Measurements from ENCODE around the gene GRAPL.
"Not testable (repeated sequence)": the region's sequence is repeated elsewhere in the genome, so short reads cannot be mapped to it uniquely, and the experiment has no call there.

The GRAPL gene

DNA sequence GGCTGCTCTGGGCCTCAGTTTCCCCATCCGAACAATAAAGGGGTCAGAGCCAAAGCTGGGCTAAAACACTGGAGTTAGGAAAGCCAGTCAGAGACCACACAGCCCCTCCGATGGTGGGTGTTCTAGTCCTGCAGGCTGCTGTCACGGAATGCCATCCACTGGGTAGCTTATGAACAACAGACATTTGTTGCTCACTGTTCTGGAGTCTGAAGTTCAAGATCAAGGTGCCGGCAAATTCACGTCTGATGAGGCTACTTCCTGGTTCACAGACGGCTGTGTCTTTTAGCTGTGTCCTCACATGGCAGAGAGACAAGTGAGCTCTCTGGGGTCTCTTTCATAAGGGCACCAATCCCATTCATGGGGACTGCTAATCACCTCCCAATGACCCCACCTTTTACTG lies 9.2 kb downstream of the GRAPL start:
- not testable (repeated sequence) for DNase-seq (ENCODE audit: low read depth)

DNA sequence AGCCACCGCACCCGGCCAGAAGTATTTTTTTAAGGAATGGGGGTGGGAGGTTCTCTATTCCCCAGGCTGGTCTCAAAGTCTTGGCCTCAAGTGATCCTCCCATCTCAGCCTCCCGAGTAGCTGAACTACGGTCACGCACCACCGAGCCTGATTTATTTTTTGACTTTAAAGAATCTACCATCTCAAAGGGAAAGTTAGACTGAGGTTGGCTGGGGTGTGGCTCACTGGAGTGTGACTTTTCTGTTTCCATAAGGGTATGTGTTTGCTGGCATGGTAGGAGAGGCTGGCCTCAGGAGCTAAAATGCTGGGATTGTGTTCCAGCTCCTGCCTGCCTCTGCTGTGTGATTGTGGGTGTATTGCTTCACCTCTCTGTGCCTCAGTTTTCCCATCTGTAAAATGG lies 10.6 kb downstream of the GRAPL start:
- DNase-seq (ENCODE audit: low read depth) = not testable (repeated sequence)

DNA sequence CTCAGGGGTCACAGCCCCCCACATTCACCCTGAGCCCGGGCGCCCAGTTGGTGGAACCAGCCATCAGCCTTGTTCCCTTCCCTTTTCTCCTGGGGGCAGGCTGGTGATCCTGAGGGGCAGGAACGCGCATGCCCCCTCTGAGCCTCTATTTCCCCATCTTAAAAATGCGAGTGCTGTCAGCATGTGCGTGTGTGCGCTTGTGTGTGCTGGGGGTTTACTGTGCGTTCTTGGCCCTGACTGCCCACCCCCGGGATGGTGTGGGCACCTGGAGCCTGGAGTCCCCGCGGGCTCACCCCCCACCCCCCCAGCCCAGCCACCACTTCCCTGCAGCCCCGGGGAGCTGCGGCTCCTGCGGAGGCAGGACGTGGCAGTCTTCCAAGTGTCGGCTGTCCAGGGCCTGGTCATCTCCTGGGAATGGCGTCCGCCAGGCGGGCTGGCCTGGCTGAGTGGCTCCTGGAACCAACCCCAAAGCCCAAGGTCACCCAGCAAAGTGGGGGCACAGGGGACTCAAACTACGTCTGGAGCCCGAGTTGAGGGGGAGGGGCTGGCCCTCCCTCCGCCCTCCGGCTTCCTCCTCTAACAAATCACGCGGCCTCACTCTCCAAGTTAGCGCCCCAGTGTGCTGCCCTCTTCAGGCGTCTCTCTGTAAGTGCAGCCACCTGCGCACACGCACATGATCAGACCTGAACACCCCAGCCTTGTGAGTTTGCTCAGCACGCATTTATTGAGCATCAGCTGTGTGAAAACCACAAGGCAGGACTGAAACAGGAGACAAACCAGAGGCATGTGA lies 14.2 kb downstream of the GRAPL start:
- DNase-seq (ENCODE audit: low read depth) = not testable (repeated sequence)

DNA sequence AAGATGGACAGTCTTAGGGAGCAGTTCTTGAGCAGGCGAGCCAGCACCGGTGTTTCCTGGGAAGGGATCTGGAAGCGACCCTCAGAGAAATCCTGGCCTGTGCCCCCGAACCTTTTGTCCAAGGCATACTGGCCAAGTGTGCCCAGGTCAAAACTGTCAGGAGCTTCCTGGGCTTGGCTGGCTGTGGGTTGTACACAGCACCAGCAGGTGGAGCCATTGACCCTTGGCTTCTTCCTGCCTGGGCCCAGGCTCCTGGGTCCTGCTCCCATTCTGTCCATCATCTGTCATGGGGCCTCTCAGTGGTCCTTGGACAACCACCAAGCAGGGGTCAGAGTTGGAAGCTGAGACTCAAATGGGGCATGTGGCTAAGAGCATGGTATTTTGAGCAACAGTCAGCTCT lies 15.0 kb downstream of the GRAPL start:
- DNase-seq (ENCODE audit: low read depth) = peak; percentile 0

DNA sequence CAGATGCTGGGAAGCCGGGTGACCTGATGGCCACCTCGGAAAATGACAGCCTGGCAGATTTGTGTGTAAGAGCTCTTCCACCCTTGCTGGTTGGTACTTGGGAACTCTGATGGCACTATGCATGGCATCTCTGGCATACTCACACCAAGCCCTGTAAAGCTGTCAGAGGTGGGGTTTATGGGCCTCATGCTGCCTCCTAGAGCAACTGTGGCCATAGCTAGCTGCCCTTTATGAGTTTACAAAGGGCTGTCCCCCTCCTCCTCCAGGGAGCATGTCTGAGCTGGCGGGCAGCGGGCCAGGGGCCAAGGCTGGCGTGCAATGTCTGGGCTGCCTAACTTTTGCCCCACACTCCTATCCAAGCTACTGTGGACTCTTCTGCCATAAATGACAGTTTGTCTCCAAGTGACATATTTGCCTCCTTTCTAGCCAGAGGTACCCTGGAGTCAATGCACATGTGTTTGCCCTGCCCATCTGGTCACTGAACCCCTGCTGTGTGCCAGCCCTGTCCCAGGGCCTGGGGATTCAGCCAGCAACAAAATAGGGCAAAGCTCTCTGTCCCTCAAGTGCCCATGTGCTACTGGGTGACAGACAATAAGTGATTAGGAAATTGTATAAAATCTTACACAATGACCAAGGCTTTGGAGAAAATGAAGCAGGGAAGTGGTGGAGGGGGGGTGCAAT lies 15.8 kb downstream of the GRAPL start:
- DNase-seq (ENCODE audit: low read depth) = not testable (repeated sequence)

DNA sequence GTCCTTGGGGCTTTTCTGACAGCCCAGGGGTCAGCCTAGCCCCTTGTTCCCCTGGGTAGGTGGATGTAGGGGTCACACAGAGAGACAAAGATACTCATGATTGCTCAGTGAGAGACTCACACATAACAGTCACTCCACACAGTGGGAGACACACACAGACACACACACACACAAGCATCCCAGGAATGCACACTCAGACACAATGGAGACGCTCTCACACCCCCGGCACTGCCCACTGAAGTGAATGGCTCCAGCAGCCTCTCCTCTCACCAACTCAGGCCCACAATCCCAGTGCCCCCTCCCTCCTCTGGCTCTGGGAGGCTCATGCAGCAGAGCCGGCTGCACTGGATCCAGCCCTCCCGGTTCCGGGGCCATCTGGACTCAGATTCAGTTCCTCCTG lies 17.0 kb downstream of the GRAPL start:
- not testable (repeated sequence) for DNase-seq (ENCODE audit: low read depth)

DNA sequence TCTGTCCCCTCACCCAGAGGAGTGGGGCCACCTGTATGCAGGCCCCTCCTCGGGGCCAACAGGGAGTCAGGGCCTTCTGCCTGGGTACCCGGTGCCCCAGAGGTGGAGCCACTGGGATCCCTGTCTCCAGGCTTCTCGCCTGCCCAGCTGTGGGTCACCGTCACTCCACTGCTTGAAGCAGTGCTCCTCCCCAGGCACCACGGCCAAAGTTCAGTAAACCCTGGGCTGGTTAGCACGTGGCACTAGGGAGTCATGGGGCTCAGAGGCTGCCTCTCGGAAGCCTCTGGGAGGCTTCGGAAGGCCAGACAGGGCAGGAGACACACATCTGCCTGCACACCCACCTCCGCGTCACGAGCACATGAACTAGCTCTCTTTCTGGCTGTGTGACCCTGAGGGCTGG lies 18.1 kb downstream of the GRAPL start:
- DNase-seq (ENCODE audit: low read depth) = not testable (repeated sequence)

DNA sequence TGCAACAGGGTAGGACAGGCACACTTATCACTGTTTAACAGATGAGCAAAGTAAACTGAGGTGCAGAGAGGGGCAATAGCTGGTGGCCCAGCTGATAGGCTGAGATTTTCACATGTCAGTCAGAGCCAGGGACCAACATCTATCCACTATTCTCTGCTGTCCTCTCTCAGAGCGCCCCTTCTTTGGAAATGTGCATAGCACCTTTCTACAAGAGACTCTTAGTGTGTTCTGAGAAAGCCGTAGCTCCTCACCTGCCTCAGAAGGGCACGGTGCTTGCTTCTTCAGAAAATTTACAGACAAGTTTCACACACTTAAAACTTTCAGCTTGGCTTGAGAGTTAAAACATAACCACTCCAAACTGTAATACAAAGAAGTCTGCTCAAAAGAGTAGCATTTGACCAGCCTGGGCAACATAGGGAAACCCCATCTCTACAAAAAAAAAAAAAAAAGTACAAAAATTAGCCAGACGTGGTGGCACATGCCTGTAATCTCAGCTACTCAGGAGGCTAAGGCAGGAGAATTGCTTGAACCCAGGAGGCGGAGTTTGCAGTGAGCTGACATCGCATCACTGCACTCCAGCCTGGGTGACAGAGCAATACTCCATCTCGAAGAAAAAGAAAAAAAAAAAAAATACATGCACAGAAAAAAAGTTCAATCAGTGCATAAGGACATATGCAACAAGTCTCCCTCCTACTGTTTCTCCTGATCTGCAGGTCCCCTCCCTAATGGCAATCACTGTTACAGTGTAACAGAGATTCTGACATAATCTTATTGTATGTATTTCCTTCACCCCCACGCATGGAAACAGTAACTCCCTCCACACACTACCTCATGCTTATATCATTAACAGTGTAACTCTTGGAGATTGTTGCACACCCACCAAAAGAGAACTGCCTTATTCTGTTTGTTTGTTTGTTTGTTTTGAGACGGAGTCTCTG lies 23.6 kb downstream of the GRAPL start:
- not testable (repeated sequence) for DNase-seq (ENCODE audit: low read depth)

DNA sequence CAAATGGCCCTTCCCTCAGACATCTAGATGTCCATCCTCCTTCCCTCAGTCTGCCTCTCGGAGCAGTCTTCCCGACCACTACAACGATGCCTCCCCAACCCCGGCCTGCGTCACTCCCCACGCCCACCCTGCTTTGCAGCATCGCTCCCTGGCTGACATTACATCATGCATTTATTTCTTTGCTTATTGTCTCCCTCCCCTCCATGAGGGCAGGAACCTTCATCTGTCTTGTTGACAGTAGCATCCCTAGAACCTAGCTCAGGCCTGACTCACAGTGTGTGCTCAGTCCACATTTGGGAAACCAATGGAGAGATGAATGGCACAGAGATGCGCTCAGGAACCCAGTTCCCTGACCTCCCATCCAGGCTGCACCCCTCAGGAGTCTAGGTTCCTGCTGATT lies 30.2 kb downstream of the GRAPL start:
- DNase-seq (ENCODE audit: low read depth) = not testable (repeated sequence)

DNA sequence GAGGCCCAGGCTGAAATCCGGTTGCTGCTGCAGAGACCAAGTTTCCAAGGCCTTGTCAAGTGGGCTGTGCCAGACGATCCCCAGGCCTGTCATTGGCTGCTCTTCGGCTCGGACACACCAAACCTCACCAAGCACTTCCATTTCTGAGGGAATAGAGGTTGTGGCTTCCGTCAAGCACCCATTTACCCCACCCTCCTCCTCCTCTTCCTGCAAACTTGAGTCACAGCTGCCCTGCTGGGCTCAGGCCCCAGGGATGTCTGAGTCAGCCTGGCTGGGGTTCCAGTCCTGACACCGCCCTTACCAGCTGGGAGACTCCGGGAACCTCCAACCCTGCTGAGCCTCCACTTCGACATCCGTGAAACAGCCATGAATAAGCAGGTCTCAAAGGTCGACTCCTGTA lies 31.1 kb downstream of the GRAPL start:
- DNase-seq (ENCODE audit: low read depth) = not testable (repeated sequence)

DNA sequence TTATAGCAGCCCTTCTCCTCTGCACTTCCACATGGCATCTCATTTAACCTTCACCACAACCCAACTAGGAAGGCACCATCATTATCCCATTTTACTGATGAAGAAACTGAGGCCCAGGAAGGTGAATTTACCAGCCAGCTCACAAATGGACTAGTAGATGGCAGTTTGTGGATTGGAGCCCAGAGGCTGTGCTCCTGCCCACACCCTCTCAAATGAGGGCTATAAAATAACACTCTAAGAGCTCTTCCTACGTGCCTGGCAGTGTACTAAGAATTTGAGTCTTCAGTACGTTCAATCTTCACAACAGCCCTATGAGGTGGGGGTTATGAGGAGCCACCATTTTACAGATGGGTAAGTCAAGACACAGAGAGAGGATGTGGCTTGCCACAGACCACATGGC lies 31.5 kb downstream of the GRAPL start:
- not testable (repeated sequence) for DNase-seq (ENCODE audit: low read depth)

DNA sequence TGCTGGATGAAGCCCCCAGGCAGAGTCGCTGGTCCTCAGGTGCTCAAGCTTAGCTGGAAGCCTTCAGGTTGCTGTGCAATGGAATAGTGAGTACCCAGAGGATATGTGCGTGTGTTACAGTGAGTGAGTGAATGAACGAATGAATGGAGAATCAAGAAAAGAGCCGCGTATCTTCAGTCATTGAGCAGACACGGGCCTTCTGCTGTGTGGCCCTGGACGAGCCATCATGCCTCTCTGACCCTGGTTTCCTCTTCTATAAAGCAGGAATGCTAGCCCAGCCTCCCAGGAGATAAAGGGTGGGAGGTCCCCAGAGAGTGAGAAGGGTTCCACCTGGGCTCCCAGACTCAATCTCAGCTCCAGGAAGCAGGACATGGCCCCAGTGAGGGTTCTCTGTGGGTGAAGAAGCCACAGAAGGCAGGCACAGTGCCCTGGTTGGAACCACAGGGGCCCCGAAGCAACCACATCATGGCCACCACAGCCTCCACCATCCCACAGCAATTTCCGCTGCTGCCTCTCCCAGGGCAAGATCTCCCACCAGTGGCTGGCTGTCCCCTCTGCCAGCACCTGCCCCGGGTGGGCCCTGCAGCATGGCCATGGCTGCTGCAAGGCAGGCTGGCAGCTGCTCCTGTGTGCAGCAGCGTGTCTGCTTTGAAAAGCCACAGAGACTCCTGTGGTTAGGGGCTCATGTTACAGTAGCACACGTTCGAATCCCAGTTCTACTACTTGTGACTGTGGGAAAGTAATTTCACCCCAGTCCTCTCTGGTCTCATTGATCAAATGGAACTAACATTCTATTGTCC lies 34.1 kb downstream of the GRAPL start:
- not testable (repeated sequence) for DNase-seq (ENCODE audit: low read depth)

DNA sequence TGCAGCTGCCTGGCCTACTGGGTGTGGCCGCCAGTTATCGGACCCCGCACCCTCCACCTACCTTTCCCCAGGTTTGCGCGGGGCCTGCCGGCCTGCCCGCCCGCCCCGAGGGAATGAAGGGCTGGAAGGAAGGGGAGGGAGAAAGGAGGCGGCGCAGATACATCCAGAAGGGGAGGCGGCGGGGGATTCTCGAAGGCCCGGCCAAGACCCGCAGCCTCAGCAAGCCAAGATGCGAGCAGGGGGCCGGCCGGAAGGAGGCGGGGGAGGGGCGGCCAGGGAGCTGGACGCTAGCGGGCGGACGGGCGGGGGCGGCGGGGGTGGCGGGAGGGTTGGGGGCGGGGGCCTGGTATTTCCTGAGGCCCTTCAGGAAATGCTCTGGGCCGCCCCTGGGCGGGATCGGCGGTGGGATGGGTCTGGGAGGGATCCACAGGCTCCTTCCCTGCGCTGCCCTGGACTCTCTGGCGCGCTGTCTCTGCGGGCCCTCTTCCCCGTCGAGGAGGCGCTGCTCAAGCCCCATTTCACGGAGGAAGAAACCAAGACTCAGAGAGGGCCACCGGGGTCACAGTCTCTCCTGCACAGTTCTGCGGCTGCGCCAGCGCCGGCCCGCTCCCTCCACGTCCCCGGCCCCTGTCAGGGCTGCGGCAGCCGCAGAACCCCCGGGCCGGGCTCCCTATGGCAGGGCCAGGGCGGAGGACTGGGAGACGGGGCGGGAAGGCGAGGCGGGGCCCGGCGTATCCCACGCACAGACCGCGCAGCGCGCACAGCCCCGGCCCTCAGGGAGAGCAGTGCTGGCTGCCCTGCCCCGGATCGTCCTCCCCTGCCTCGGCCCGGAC lies 35.2 kb downstream of the GRAPL start:
- not testable (repeated sequence) for DNase-seq (ENCODE audit: low read depth)

DNA sequence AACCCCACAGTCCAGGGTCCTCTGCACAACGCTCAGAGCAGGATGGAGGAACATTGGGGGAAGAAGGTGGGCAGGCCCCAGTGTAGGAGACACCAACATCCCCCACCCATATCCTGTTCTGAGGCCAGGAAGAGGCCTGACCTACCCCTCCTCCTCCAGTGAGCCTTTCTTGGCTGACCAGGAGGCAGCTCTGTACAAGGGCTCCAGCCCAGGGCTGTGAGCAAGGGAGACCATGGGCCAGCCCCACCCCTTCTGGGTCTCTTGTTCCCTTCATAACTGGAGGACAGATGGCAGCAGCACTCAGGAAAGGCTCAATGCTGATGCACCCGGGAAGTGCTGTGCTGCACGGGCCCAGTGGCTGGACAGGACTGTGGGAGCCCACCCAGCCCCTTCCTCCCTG lies 47.0 kb downstream of the GRAPL start:
- not testable (repeated sequence) for DNase-seq (ENCODE audit: low read depth)

DNA sequence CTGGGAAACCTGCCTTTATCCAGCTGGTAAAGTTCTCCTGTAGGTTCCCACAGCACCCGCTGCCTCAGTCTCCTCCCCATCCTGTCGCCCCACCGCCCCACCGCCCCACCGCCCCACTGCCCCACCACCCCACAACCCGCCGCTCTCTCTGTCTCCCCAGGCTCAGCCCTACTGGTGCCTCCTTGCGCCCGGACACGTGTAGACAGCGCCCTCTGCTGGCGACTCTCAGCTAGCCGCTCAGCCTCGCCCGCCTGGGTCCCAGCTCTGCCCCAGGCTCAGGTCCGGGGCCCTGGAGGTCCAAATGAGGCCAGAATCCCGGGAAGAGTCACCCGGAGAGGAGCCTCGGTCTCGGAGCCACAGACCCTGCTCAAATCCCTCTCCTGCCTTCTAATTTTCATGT lies 48.0 kb downstream of the GRAPL start:
- DNase-seq (ENCODE audit: low read depth) = not testable (repeated sequence)

DNA sequence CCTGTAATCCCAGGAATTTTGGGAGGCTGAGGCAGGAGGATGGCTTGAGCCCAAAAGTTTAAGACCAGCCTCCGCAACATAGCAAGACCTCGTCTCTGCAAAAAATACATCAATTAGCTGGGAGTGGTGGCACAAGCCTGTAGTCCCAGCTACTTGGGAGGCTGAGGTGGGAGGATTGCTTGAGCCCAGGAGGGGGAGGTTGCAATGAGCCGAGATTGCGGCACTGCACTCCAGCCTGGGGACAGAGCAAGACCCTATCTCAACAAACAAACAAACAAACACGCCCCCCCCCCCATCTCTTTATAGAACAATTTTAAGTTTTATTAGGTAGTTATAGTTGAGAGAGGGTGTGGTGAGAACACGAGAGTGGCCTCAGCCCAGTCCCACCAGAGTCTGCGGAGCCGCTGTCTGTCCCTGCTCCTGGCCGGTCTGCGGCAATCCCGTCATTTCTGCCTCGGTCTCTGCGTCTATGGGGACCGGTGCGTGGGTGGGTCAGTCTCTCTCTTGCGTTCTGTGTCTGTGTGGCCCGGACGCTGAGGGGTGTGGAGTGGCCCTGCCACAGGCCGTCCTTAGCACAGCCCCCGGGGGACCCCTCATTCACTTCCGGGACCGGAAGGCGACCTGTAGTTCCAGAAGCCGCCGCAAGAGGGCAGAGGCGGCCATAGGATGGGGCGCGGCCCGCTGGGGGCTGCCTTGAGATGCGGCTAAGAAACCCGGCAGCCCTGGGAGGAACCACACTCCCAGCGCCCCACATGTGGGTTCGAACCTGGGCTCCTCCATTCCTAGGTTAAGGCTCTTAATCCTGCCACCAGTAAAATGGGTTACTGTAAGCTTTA lies 53.9 kb downstream of the GRAPL start:
- not testable (repeated sequence) for DNase-seq (ENCODE audit: low read depth)

DNA sequence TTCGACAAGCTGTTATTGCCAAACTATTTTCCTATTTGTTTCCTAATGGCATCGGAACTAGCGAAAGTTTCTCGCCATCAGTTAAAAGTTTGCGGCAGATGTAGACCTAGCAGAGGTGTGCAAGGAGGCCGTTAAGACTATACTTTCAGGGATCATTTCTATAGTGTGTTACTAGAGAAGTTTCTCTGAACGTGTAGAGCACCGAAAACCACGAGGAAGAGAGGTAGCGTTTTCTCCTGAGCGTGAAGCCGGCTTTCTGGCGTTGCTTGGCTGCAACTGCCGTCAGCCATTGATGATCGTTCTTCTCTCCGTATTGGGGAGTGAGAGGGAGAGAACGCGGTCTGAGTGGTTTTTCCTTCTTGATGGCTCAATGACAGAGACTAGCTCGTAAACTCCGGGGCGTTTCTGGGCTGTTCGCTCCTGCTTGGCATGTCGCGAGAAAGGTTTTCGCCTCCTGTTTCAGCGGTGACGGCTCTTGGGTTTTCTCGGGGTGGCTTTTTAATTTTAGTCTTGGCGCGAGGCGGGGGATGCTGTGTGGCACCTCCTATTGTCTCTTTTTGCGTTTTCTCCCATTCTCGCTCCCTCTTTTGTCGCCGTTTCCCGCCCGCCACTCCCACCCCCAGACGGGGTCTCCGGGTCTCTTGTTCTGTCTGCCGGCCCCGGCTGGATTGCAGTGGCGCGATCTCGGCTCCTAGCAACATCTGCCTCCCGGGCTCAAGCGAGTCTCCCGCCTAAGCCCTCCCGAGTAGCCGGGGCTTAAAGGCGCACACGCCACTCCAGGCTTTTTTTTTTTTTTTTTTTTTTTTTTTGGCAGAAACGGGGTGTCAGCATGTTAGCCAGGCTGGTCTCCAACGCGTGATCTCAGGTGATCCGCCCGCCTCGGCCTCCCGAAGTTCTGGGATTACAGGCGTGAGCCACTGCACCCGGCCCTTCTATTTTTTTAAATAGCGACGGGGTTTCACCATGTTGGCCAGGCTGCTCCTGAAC lies 60.8 kb downstream of the GRAPL start:
- DNase-seq (ENCODE audit: low read depth) = not testable (repeated sequence)
